Kidney (tissue), 14 donors: Measurements from ENCODE around the gene GNGT2. TPM values are rescaled to one million over a fixed set of nuclear protein-coding genes. Genes with fewer than 3 reads are reported as not detected.
A peak's percentile ranks its signal among the peaks of the same experiment; 100 is the strongest.

Experiments
- DNase-seq, 5 donors: peaks; one replicate each; pipeline ENCODE4 v3.0.0-alpha.2; 2013 to 2020
- FAIRE-seq: peaks from 2 replicates; lab custom pipeline; 2012; peaks lifted over from hg19 to GRCh38; lab: Jason Lieb, UNC
- H3K27ac ChIP-seq, 2 donors: one replicate each; pipeline ENCODE4 v1.7.0; 2013; ENCODE audit warnings: low read depth in 2 of 2, low read length in 2 of 2, inconsistent platforms in 1 of 2
- H3K27me3 ChIP-seq: one replicate; pipeline ENCODE4 v1.7.1; 2013; ENCODE audit warnings: low read length, inconsistent platforms; ENCODE audit not compliant: control insufficient read depth, insufficient read depth
- H3K36me3 ChIP-seq, 3 donors: one replicate each; pipeline versions ENCODE4 v1.7.0 to v1.7.1; 2013; ENCODE audit warnings: low read length in 3 of 3, control low read depth in 1 of 3, inconsistent platforms in 1 of 3; ENCODE audit not compliant: insufficient read depth in 3 of 3, control insufficient read depth in 2 of 3
- H3K4me1 ChIP-seq, 3 donors: one replicate each; pipeline versions ENCODE4 v1.7.0 to v1.7.1; 2013; ENCODE audit warnings: low read length in 3 of 3, inconsistent platforms in 1 of 3, low read depth in 1 of 3; ENCODE audit not compliant: control insufficient read depth in 2 of 3, insufficient read depth in 2 of 3
- H3K4me3 ChIP-seq, 3 donors: one replicate each; pipeline versions ENCODE4 v1.7.0 to v1.8.1; 2013; ENCODE audit warnings: low read length in 3 of 3, control low read depth in 1 of 3, inconsistent platforms in 1 of 3
- H3K9ac ChIP-seq, 3 donors: one replicate each; pipeline versions ENCODE4 v1.7.0 to v1.7.1; 2013; ENCODE audit warnings: low read length in 3 of 3, control low read depth in 1 of 3, inconsistent platforms in 1 of 3
- H3K9me3 ChIP-seq, 3 donors: one replicate each; pipeline versions ENCODE4 v1.7.0 to v1.7.1; 2013; ENCODE audit warnings: low read length in 3 of 3, control low read depth in 1 of 3, inconsistent platforms in 1 of 3; ENCODE audit not compliant: control insufficient read depth in 2 of 3, insufficient read depth in 1 of 3
- CTCF ChIP-seq: IDR thresholded peaks from 3 replicates; pipeline ENCODE4 v1.5.1; 2012; ENCODE audit warnings: mild to moderate bottlenecking, moderate library complexity, borderline replicate concordance; ENCODE audit not compliant: insufficient read depth; ENCODE audit errors: extremely low read depth
- intact Hi-C: fragments of 100-400 bp; cut with DNase I; formaldehyde crosslinking; loops from one replicate; pipeline ENCODE4 v1.11.1; 2022
- polyA plus RNA-seq: library from polyadenylated mRNA; stranded (reverse); fragments of 350-450 nt; fragmentation: Illumina TruSeq; extraction: RNeasy Lipid Tissue Mini Kit (QIAGEN cat#74804); gene quantifications from one replicate; pipeline ENCODE4 v1.2.3, GENCODE V29; 2014; ENCODE audit warnings: low read depth, low replicate concordance; ENCODE audit not compliant: insufficient read depth
- total RNA-seq: library from RNA; stranded (reverse); fragmentation: NEBNext Ultra II Directional; extraction: Animal tissue kit (Norgen Biotek cat#: 25700); gene quantifications from one replicate; pipeline ENCODE4 v1.2.1, GENCODE V29; 2021
- donor health status: control.
- donor health status: control.
- donor health status: control.
- donor health status: control.
- donor health status: control.
- donor health status: DM: yes; HTN: yes; CAD: no.
- donor health status: Normal renal cell carcinoma (clear cell type).

Gene GNGT2
- total and polyA plus RNA-seq, 2 donors from 2014 or later = 4.7 to 8.3 TPM

DNA sequence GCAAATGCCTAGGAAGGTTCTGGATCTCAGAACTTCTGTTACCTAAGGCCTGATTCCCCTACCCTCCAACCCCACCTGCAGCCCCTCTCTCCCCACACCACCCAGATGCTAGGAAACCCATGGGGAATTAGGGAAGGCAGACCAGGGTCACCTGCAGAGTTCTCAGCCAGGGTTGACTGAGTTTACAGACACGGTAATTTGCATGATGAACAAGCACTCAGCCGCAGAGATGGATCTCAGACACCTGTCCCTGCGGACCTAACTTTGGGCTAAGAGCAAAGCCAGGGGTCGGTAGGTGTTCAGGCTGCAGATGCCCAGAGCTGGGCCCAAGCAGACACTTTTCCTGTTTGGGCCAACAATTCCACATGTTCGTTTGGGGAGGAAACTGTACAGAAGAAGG, 3.0 kb upstream of the GNGT2 start:
- Histone ChIP-seq H3K36me3 (no peaks in the 10 kb centered on the region), H3K27me3 (no peaks in the 10 kb centered on the region), H3K27ac (no peak overlapping the region), H3K4me3 (peak overlapping the region in 1 of 3 donors; percentile 3), H3K9me3 (no peaks in the 10 kb centered on the region), H3K4me1 (peaks cover 4 to 20% (median 8%) of the 10 kb centered on the region in 3 donors), H3K9ac (no peak overlapping the region)
- FAIRE-seq (no peak), DNase-seq (no peak)
- TF ChIP-seq CTCF = no peak
- intact Hi-C loops = no loop called here

GRCh38 chr17:49209061-49209571, 1.3 kb downstream of the GNGT2 start:
- no peak for TF ChIP-seq CTCF
- H3K9me3 ChIP-seq = no peaks in the 10 kb centered on the region
- no peaks in the 10 kb centered on the region for H3K36me3 ChIP-seq
- H3K27ac ChIP-seq = no peak overlapping the region
- H3K27me3 ChIP-seq = no peaks in the 10 kb centered on the region
- intact Hi-C loops = no loop called here
- DNase-seq = no peak
- peak overlapping the region in 1 of 3 donors; percentile 61 for H3K4me3 ChIP-seq
- FAIRE-seq = no peak
- peak overlapping the region in 1 of 3 donors; percentile 75 for H3K9ac ChIP-seq
- H3K4me1 ChIP-seq = peaks cover 4 to 10% (median 8%) of the 10 kb centered on the region in 3 donors

- Histone ChIP-seq H3K9ac (no peak overlapping the region), H3K4me3 (no peak overlapping the region), H3K36me3 (no peaks in the 10 kb centered on the region), H3K27me3 (no peaks in the 10 kb centered on the region), H3K27ac (no peak overlapping the region), H3K9me3 (no peaks in the 10 kb centered on the region), H3K4me1 (peaks cover 0 to 3% (median 3%) of the 10 kb centered on the region in 3 donors)
- no peak for TF ChIP-seq CTCF
- intact Hi-C loops = no loop called here
- FAIRE-seq (no peak), DNase-seq (no peak)
Measured at GRCh38 chr17:49204516-49204915, 5.9 kb downstream of the GNGT2 start.

- TF ChIP-seq CTCF = no peak
- no peak overlapping the region for H3K27ac ChIP-seq
- intact Hi-C loops = no loop called here
- FAIRE-seq (no peak), DNase-seq (no peak)
- no peak overlapping the region for H3K4me3 ChIP-seq
- no peaks in the 10 kb centered on the region for H3K27me3 ChIP-seq
- H3K9ac ChIP-seq = no peak overlapping the region
- H3K9me3 ChIP-seq = no peaks in the 10 kb centered on the region
- no peaks in the 10 kb centered on the region for H3K4me1 ChIP-seq
- H3K36me3 ChIP-seq = no peaks in the 10 kb centered on the region
Measured at GRCh38 chr17:49203796-49204195, 6.6 kb downstream of the GNGT2 start.
